ENCODE measurements around the gene PDCD7. TPM values are rescaled to one million over a fixed set of nuclear protein-coding genes. Genes with fewer than 3 reads are reported as not detected.
"Not testable (repeated sequence)": the region's sequence is repeated elsewhere in the genome, so short reads cannot be mapped to it uniquely, and the experiment has no call there.

PDCD7 gene
- 28.6 and 30.4 TPM in 2 replicates for total RNA-seq (2014; rRNA removed; shearing (Covaris generic); ENCODE audit: low replicate concordance)

- peak; percentile 69 for DNase-seq (ENCODE audit: low read depth)
- in situ Hi-C loops (cut with HindIII; ENCODE audit: low pct_unique_long_range_greater_than_20kb, low sequenced_read_pairs): no loop called here
Observed at GRCh38 chr15:65133548-65134200, at the start of gene PDCD7. Gene PDCD7, minus strand, starts transcription at chr15:65133808. Its CDS starts 27 bp downstream, at chr15:65133781.

GRCh38 chr15:65182538-65182937 is 48.9 kb upstream of the PDCD7 start:
- in situ Hi-C loops (cut with HindIII; ENCODE audit: low pct_unique_long_range_greater_than_20kb, low sequenced_read_pairs): no loop called here
- no peak for DNase-seq (ENCODE audit: low read depth)

- DNase-seq (ENCODE audit: low read depth); in situ Hi-C loops (cut with HindIII; ENCODE audit: low pct_unique_long_range_greater_than_20kb, low sequenced_read_pairs): not testable (repeated sequence)
Observed at GRCh38 chr15:65181582-65182353, 48.2 kb upstream of the PDCD7 start.

- in situ Hi-C loops (cut with HindIII; ENCODE audit: low pct_unique_long_range_greater_than_20kb, low sequenced_read_pairs): no loop called here
- no peak for DNase-seq (ENCODE audit: low read depth)
Observed at GRCh38 chr15:65180167-65180566, 46.6 kb upstream of the PDCD7 start.

GRCh38 chr15:65177901-65178300 is 44.3 kb upstream of the PDCD7 start:
- in situ Hi-C loops (cut with HindIII; ENCODE audit: low pct_unique_long_range_greater_than_20kb, low sequenced_read_pairs): no loop called here
- no peak for DNase-seq (ENCODE audit: low read depth)

- no peak for DNase-seq (ENCODE audit: low read depth)
- in situ Hi-C loops (cut with HindIII; ENCODE audit: low pct_unique_long_range_greater_than_20kb, low sequenced_read_pairs): no loop called here
Observed at GRCh38 chr15:65176056-65176455, 42.4 kb upstream of the PDCD7 start.

- in situ Hi-C loops (cut with HindIII; ENCODE audit: low pct_unique_long_range_greater_than_20kb, low sequenced_read_pairs): no loop called here
- peak; percentile 74 for DNase-seq (ENCODE audit: low read depth)
Observed at GRCh38 chr15:65175511-65175910, 41.9 kb upstream of the PDCD7 start.

GRCh38 chr15:65174509-65174908 is 40.9 kb upstream of the PDCD7 start:
- in situ Hi-C loops (cut with HindIII; ENCODE audit: low pct_unique_long_range_greater_than_20kb, low sequenced_read_pairs): no loop called here
- DNase-seq (ENCODE audit: low read depth): no peak

- in situ Hi-C loops (cut with HindIII; ENCODE audit: low pct_unique_long_range_greater_than_20kb, low sequenced_read_pairs): no loop called here
- DNase-seq (ENCODE audit: low read depth): no peak
Observed at GRCh38 chr15:65172531-65172930, 38.9 kb upstream of the PDCD7 start.

- no peak for DNase-seq (ENCODE audit: low read depth)
- in situ Hi-C loops (cut with HindIII; ENCODE audit: low pct_unique_long_range_greater_than_20kb, low sequenced_read_pairs): no loop called here
Observed at GRCh38 chr15:65171428-65171827, 37.8 kb upstream of the PDCD7 start.

- no peak for DNase-seq (ENCODE audit: low read depth)
- in situ Hi-C loops (cut with HindIII; ENCODE audit: low pct_unique_long_range_greater_than_20kb, low sequenced_read_pairs): no loop called here
Observed at GRCh38 chr15:65165875-65166274, 32.3 kb upstream of the PDCD7 start.

GRCh38 chr15:65164139-65164538 is 30.5 kb upstream of the PDCD7 start:
- no peak for DNase-seq (ENCODE audit: low read depth)
- in situ Hi-C loops (cut with HindIII; ENCODE audit: low pct_unique_long_range_greater_than_20kb, low sequenced_read_pairs): no loop called here

- no peak for DNase-seq (ENCODE audit: low read depth)
- in situ Hi-C loops (cut with HindIII; ENCODE audit: low pct_unique_long_range_greater_than_20kb, low sequenced_read_pairs): no loop called here
Observed at GRCh38 chr15:65163041-65163440, 29.4 kb upstream of the PDCD7 start.

GRCh38 chr15:65156692-65157091 is 23.1 kb upstream of the PDCD7 start:
- no peak for DNase-seq (ENCODE audit: low read depth)
- in situ Hi-C loops (cut with HindIII; ENCODE audit: low pct_unique_long_range_greater_than_20kb, low sequenced_read_pairs): no loop called here

- in situ Hi-C loops (cut with HindIII; ENCODE audit: low pct_unique_long_range_greater_than_20kb, low sequenced_read_pairs): no loop called here
Observed at GRCh38 chr15:65154720-65155119, 21.1 kb upstream of the PDCD7 start.

GRCh38 chr15:65147902-65148301 is 14.3 kb upstream of the PDCD7 start:
- in situ Hi-C loops (cut with HindIII; ENCODE audit: low pct_unique_long_range_greater_than_20kb, low sequenced_read_pairs): no loop called here
- no peak for DNase-seq (ENCODE audit: low read depth)

More at GRCh38 chr15:65154720-65155119, 21.1 kb upstream of the PDCD7 start:
- no peak for DNase-seq (ENCODE audit: low read depth)

GRCh38 chr15:65146438-65146837 is 12.8 kb upstream of the PDCD7 start:
- in situ Hi-C loops (cut with HindIII; ENCODE audit: low pct_unique_long_range_greater_than_20kb, low sequenced_read_pairs): no loop called here

GRCh38 chr15:65138631-65139030 is 5.0 kb upstream of the PDCD7 start:
- DNase-seq (ENCODE audit: low read depth): not testable (repeated sequence)

More at GRCh38 chr15:65146438-65146837, 12.8 kb upstream of the PDCD7 start:
- no peak for DNase-seq (ENCODE audit: low read depth)

GRCh38 chr15:65137893-65138292 is 4.3 kb upstream of the PDCD7 start:
- in situ Hi-C loops (cut with HindIII; ENCODE audit: low pct_unique_long_range_greater_than_20kb, low sequenced_read_pairs); DNase-seq (ENCODE audit: low read depth): not testable (repeated sequence)

More at GRCh38 chr15:65138631-65139030, 5.0 kb upstream of the PDCD7 start:
- in situ Hi-C loops (cut with HindIII; ENCODE audit: low pct_unique_long_range_greater_than_20kb, low sequenced_read_pairs): not testable (repeated sequence)
